GM18505 (cell line): ENCODE measurements around the gene ALKBH3.

Source experiments
- ATAC-seq: cut with Tn5 transposase; IDR thresholded peaks from one replicate; pipeline ENCODE4 v1.9.1; 2021; ENCODE audit not compliant: unreplicated experiment
- POLR2A ChIP-seq: IDR thresholded peaks from 4 replicates; pipeline ENCODE4 v1.6.1; 2011; ENCODE audit warnings: borderline replicate concordance; ENCODE audit not compliant: insufficient read depth, insufficient read length; ENCODE audit errors: extremely low read depth

The ALKBH3 gene

GRCh38 chr11:43871051-43871450 is 9.6 kb upstream of the ALKBH3 start:
- no peak for TF ChIP-seq POLR2A
- no peak for ATAC-seq

GRCh38 chr11:43872995-43873394 is 7.6 kb upstream of the ALKBH3 start:
- no peak for ATAC-seq
- TF ChIP-seq POLR2A: no peak

DNA sequence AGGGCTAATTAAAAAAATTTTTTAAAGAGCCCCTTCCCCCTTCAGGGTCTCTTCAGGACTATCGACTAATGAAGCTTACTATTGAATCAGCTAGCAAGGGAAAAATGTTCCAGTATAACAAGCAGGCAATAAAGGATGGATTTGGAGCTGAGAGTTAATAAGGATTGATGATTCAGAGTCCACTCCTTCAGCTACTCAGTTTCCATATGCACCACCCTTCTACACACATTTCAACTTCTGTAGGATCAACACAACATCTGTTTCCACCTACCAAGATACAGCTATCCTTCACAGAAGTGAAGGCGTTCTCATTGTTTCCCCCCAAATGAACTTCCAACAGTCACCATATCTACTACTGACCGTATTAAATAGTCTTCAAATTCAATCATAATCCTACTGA is 6.6 kb upstream of the ALKBH3 start:
- no peak for ATAC-seq
- no peak for TF ChIP-seq POLR2A

- no peak for TF ChIP-seq POLR2A
- ATAC-seq: no peak
Observed at GRCh38 chr11:43874738-43875137, 5.9 kb upstream of the ALKBH3 start.

DNA sequence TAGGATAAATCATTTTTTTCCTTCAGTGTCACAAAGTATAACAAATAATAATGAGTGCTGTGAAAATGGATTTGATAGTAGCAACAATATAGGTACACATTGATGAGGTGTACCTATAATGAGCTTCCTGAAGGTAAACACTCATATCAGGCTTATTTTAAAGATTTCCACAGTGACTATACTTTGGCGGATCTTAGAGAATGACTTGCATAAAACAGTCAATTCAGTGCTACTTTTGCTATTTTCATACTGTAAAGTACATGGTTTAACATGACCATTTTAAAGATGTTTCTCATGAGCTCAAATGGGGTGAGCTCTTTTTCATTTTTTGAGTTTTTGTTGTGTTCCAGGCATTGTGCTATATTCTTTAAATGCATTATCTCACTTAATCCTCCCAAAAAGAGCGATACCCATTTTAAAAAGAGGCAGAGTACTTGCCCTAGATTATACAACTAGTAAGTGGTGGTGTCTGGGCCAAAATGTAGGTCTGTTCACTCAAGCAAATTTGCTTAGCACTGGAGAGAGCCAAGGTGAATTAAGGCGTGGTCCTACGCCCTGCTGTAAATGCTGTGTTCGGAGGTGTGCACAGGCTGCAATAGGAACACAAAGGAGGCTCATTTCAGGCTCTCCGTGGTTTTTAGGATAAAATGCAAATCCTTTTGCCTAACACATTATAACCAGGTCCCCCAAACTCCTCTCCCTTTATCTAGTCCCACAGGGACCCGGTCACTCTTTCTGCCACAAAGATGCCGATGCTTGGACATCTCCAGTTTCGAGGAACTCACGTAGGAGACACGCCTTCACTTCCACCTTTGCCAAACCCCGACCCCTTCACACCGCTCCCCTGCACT is 617 bp upstream of the ALKBH3 start:
- TF ChIP-seq POLR2A: no peak
- ATAC-seq: no peak

DNA sequence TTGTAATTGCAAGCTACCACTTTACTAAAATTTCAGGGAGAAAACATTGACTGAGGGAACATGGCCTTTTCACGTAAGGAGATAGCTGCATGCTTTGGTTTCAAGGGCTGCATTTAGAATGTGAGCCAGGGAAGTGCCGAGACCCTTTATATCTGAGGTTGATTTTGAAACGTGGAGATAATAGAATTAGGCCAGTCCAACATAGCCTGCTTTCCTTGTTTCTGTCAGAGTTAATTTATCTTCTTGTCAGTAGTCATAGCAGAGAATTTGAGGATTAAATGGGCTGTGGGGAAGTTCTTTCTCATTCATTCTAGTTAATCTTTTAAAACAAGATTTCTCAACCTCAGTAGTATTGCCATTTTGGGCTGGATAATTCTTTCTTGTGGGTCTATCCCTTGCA is 12.2 kb downstream of the ALKBH3 start:
- ATAC-seq: no peak
- no peak for TF ChIP-seq POLR2A

- ATAC-seq: no peak
- TF ChIP-seq POLR2A: no peak
Observed at GRCh38 chr11:43894546-43894945, 13.9 kb downstream of the ALKBH3 start.

DNA sequence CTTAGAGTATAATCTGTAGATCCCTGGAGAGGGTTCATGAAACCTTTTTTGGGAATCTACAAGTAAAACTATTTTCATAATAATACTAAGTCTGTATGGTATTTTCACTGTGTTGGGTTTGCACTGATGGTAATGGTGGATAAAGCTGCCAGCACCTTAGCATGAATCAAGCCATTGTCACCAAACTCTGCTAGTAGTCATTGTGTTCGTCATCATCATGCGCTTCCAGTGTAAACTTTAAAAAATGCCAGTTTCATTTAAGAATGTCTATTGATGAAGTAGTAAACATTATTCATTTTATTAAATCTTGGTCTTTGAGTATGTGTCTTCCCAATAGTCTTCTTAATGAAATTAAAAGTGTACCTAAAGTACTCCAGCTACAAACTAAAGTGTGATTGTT is 15.0 kb downstream of the ALKBH3 start:
- ATAC-seq: no peak
- TF ChIP-seq POLR2A: no peak

- no peak for TF ChIP-seq POLR2A
- ATAC-seq: no peak
Observed at GRCh38 chr11:43898574-43898973, 17.9 kb downstream of the ALKBH3 start.

DNA sequence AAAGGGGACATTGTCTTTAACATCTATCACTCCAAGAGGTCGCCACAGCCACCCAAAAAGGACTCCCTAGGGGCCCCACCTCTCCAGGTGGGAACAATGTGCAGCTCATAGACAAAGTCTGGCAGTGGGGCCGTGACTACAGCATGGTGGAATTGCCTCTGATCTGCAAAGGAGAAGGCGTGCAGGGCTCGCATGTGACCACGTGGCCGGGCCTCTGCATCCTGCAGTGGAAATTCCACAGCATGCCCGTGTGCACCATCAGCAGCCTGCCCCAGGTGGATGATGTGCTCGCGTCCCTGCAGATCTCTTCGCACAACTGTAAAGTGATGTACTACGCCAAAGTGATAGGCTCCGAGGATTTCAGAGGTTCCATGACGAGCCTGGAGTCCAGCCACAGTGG is 18.5 kb downstream of the ALKBH3 start:
- no peak for TF ChIP-seq POLR2A
- no peak for ATAC-seq

- no peak for TF ChIP-seq POLR2A
- no peak for ATAC-seq
Observed at GRCh38 chr11:43901551-43901950, 20.9 kb downstream of the ALKBH3 start.

DNA sequence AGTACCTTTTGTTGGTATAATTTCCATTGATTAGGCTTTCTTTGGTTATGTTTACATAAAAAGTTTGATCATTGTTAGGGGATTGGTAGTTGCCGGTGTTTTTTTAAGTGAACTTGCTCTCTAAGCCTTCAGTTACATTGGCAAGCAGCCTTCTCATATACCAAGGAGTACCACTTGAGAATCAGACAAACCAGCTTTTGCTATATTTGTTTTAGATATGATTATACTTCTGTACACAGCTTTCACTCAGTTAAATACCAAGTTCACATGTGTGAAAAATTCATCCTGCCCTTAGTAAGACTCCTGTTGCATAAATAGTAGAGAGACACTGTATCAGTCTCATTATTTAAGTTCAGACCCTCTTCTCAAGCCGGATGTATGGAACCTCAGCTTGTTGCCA is 22.4 kb downstream of the ALKBH3 start:
- no peak for ATAC-seq

DNA sequence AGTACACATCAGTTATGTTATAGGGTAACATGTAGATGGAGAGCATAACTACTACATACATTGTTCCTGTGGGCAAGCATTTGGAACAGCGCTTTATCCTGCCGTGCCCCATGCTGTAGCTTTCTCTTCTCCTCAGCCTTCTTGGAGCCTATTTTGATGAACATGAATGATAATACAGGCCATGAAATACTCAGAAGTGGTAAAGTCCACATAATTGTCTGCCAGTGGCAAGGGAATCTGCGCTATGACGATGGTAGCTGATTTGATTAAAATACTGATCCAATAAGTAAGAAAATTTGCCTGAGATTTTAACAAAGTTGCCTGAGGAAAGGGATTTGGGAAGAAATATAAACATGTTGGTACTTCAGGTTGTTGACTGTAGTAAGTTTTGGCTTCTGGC is 23.3 kb downstream of the ALKBH3 start:
- ATAC-seq: no peak
- no peak for TF ChIP-seq POLR2A

More for the DNA sequence above, 22.4 kb downstream of the ALKBH3 start:
- no peak for TF ChIP-seq POLR2A

- no peak for TF ChIP-seq POLR2A
- ATAC-seq: no peak
Observed at GRCh38 chr11:43904742-43905535, 24.3 kb downstream of the ALKBH3 start.

DNA sequence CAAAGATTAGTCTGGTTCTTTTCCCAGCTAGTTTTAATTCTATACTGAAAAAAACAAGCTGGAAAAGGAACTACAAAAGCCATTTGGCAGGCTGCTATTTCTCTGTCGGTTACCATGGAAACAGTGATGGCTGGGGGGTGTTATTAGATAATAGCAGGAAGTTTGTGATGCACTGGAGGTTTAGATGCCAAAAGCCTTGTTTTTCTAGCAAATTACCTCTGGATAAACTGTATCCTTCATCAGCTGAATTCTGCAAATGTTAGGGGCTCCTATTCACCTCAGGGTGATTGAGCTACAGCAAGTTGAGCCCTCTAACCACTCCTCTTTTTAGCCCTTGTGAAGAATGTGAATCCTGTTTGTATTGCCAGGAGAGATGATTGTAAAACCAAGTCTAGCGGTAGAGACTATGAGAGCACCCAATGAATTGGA is 25.2 kb downstream of the ALKBH3 start:
- no peak for TF ChIP-seq POLR2A
- no peak for ATAC-seq
